ENCODE results near the gene RMND5B.
A peak's percentile ranks its signal among the peaks of the same experiment; 100 is the strongest.

Gene RMND5B

DNA sequence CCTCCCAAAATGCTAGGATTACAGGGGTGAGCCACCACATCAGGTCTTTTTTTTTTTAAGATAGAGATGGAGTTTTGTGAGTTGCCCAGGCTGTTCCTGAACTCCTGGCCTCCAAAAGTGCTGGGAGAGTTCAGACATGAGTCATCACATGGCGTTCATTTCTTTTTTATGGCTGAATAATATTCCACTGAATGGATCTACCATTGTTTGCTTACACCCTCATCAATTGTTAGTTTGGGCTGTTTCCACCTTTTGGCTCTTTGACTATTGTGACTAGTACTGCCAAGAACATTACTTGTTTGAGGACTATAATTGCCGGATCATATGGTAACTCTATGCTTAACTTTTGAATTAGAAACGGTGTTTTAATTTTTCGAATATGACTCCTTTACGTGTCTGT, 18.3 kb upstream of the RMND5B start:
- TF ChIP-seq, protein P1, sequence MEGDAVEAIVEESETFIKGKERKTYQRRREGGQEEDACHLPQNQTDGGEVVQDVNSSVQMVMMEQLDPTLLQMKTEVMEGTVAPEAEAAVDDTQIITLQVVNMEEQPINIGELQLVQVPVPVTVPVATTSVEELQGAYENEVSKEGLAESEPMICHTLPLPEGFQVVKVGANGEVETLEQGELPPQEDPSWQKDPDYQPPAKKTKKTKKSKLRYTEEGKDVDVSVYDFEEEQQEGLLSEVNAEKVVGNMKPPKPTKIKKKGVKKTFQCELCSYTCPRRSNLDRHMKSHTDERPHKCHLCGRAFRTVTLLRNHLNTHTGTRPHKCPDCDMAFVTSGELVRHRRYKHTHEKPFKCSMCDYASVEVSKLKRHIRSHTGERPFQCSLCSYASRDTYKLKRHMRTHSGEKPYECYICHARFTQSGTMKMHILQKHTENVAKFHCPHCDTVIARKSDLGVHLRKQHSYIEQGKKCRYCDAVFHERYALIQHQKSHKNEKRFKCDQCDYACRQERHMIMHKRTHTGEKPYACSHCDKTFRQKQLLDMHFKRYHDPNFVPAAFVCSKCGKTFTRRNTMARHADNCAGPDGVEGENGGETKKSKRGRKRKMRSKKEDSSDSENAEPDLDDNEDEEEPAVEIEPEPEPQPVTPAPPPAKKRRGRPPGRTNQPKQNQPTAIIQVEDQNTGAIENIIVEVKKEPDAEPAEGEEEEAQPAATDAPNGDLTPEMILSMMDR (IDR thresholded peaks at IDR 0.05) = no peak
- H3K36me3 ChIP-seq (ENCODE audit: control insufficient read depth, insufficient read depth, low read length) = no peaks in the 10 kb centered on the region
- H3K4me3 ChIP-seq (ENCODE audit: low read depth, low read length) = peak overlapping the region; percentile 56

DNA sequence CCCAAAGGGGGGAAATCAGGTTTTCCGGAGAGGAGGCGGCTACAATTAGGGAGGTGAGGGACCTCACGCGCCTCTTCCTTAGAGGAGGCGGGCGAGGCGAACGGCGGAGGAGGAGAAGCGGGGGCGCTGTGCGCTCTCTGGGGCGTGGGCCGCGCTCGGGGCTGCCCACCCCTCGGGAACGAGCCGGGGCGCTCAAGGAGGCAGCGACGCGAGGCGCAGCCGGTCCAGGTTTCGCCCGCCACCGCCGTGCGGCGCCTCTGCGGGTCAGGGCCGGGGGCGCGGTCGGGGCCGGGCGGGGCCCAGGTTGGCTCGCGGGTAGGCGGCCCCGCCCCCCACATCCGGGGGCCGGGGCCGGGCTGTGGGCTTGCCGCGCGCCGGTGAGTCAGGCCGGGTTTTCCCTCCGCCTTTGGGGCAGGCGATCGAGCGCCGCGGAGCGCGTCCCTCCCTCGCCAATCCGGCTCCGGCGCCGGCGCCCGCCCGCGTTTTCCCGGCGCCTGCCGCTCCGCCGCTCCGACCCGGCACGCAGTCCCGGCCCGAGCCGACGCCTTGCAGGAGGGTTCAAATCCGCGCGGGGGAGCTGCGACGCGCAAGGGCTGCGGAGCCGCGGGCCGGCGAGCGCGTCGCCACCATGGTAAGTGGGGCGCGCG, 17.6 kb upstream of the RMND5B start, which contains the start of gene N4BP3:
Gene N4BP3, plus strand, starts transcription at position 392 of the 647 bp plus-strand sequence. CDS start 6,052 bp downstream, outside the sequence.
- TF ChIP-seq, protein P1 (IDR thresholded peaks at IDR 0.05) = no peak
- peak within 1 kb of the TSS; percentile 64 for H3K4me3 ChIP-seq (ENCODE audit: low read depth, low read length)
- no peaks in the 10 kb centered on the region for H3K9me3 ChIP-seq (ENCODE audit: control insufficient read depth, low read length)
- peak within 1 kb of the TSS; percentile 94 for H2AFZ ChIP-seq
- H3K27ac ChIP-seq = peak within 1 kb of the TSS; percentile 61
- peaks cover 8% of the 10 kb centered on the region for H3K4me1 ChIP-seq
- no peaks in the 10 kb centered on the region for H3K27me3 ChIP-seq (ENCODE audit: control insufficient read depth, insufficient read depth, low read length)
- no peaks in the 10 kb centered on the region for H3K36me3 ChIP-seq (ENCODE audit: control insufficient read depth, insufficient read depth, low read length)
- H3K79me2 ChIP-seq = peaks cover 3% of the 10 kb centered on the region
- peak within 1 kb of the TSS; percentile 0 for H3K9ac ChIP-seq
- H3K4me2 ChIP-seq (ENCODE audit: low read length) = peak within 1 kb of the TSS; percentile 89

More for the DNA sequence above, 18.3 kb upstream of the RMND5B start:
- peaks cover 3% of the 10 kb centered on the region for H3K79me2 ChIP-seq
- no peak overlapping the region for H3K9ac ChIP-seq
- peak overlapping the region; percentile 77 for H3K4me2 ChIP-seq (ENCODE audit: low read length)
- H3K27me3 ChIP-seq (ENCODE audit: control insufficient read depth, insufficient read depth, low read length) = no peaks in the 10 kb centered on the region
- peak overlapping the region; percentile 94 for H2AFZ ChIP-seq
- peaks cover 15% of the 10 kb centered on the region for H3K4me1 ChIP-seq
- no peaks in the 10 kb centered on the region for H3K9me3 ChIP-seq (ENCODE audit: control insufficient read depth, low read length)
- peak overlapping the region; percentile 59 for H3K27ac ChIP-seq

DNA sequence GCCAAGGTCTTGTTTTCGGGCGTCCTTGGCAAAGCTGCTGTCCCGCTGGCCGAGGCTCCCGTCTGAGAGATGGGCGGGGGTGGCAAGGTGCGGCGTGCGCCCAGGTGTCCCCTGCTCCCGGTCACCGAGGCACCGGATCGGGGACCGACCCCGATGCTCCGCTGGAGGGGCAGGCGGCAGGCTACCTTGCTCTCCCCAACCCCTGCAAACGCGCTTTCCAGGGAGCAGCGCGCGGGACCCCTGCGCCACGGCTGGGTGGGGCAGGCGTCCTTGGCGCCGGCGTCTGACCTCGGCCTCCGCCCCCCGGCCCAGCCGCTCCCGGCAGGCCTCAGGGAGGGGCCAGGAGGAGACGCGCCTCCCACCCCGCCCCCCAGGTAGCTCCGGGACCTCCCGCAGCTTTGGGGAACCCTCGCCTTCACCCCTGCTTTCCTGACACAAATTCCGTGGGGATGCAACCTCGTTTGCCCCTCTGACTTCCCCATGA, 16.9 kb upstream of the RMND5B start:
- no peaks in the 10 kb centered on the region for H3K36me3 ChIP-seq (ENCODE audit: control insufficient read depth, insufficient read depth, low read length)
- peak overlapping the region; percentile 89 for H3K4me2 ChIP-seq (ENCODE audit: low read length)
- H3K27me3 ChIP-seq (ENCODE audit: control insufficient read depth, insufficient read depth, low read length) = no peaks in the 10 kb centered on the region
- peaks cover 3% of the 10 kb centered on the region for H3K79me2 ChIP-seq
- H3K4me3 ChIP-seq (ENCODE audit: low read depth, low read length) = peak overlapping the region; percentile 64
- peak overlapping the region; percentile 0 for H3K9ac ChIP-seq
- peak overlapping the region; percentile 61 for H3K27ac ChIP-seq
- no peaks in the 10 kb centered on the region for H3K9me3 ChIP-seq (ENCODE audit: control insufficient read depth, low read length)
- peak overlapping the region; percentile 79 for H2AFZ ChIP-seq
- TF ChIP-seq, protein P1 (IDR thresholded peaks at IDR 0.05) = no peak
- H3K4me1 ChIP-seq = peaks cover 7% of the 10 kb centered on the region

DNA sequence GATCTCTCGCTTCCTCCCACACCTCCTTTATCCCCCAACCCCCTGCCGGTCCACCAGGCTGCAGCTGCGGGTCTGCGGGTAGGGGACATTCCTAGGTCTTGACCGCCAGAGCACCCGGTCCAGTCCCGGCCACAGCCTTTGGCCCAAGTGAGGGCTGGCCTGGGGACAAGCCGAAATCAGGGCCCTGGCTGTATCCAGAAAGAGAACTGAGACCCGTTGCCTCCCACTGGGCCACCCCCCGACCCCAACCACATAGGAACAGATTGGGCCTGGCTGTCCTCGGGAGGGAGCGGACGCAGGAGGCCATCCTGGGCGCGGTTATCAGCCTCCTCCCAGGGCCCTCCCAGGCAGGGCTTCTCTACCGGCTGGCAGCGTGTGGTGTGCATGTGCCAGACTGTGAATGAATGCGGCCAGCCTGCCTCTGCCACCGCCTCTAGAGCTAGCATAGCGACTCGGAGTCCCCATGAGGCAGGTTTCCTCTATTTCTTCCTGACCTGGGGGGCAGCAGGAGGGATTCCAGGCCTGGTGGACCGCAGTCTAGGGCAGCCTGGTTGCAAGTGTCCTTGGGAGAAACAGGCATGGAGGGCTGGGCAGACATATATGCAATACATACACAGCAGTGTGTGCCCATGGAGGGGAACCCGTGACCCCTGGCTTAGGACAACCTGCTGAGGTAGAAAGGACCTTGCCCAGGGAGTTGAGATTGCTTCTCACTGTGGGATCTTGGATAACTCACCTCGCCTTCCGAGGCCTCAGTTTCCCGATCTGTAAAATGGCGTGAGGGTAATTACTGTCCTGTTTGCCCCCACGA, 16.3 kb upstream of the RMND5B start:
- Histone ChIP-seq H2AFZ (peak overlapping the region; percentile 79), H3K4me1 (peaks cover 7% of the 10 kb centered on the region), H3K9ac (peak overlapping the region; percentile 0), H3K27me3 (ENCODE audit: control insufficient read depth, insufficient read depth, low read length) (no peaks in the 10 kb centered on the region), H3K9me3 (ENCODE audit: control insufficient read depth, low read length) (no peaks in the 10 kb centered on the region), H3K27ac (peak overlapping the region; percentile 61), H3K4me3 (ENCODE audit: low read depth, low read length) (peak overlapping the region; percentile 64), H3K79me2 (peaks cover 3% of the 10 kb centered on the region), H3K36me3 (ENCODE audit: control insufficient read depth, insufficient read depth, low read length) (no peaks in the 10 kb centered on the region), H3K4me2 (ENCODE audit: low read length) (peak overlapping the region; percentile 89)
- TF ChIP-seq, protein P1 (IDR thresholded peaks at IDR 0.05) = no peak
